GM23338 (cell line): ENCODE measurements around the gene DAB2. TPM values are rescaled to one million over a fixed set of nuclear protein-coding genes. Genes with fewer than 3 reads are reported as not detected.

ENCODE experiments used
- ATAC-seq: fragments of 200-7000 bp; cut with Tn5 transposase; 3 replicates; pipeline ENCODE4 v1.9.1; 2020
- DNase-seq: peaks from one replicate; pipeline ENCODE4 v3.0.0-alpha.2; 2015; ENCODE audit warnings: low spot score
- H2AFZ ChIP-seq: fragments of 200-600 bp; sonication (generic); 2 replicates; pipeline ENCODE4 v1.8.0; 2016; ENCODE audit warnings: antibody characterized with exemption, mild to moderate bottlenecking, moderate library complexity
- H3F3A ChIP-seq: fragments of 200-600 bp; sonication (generic); replicated peaks from 2 replicates; pipeline ENCODE4 v1.8.0; 2017; ENCODE audit warnings: antibody characterized with exemption, mixed run types, low read depth
- H3K27ac ChIP-seq: fragments of 200-600 bp; sonication (generic); 2 replicates; pipeline ENCODE4 v1.6.1; 2016; ENCODE audit warnings: low read depth
- H3K27me3 ChIP-seq: fragments of 200-600 bp; sonication (generic); 2 replicates; pipeline ENCODE4 v1.8.0; 2016; ENCODE audit warnings: mild to moderate bottlenecking, mixed run types, moderate library complexity; ENCODE audit not compliant: insufficient read depth
- H3K36me3 ChIP-seq: fragments of 200-600 bp; sonication (generic); 2 replicates; pipeline ENCODE4 v1.8.0; 2016; ENCODE audit warnings: mild to moderate bottlenecking; ENCODE audit not compliant: insufficient read depth
- H3K4me1 ChIP-seq: fragments of 200-600 bp; sonication (generic); 2 replicates; pipeline ENCODE4 v1.8.0; 2016; ENCODE audit warnings: mild to moderate bottlenecking, moderate library complexity; ENCODE audit not compliant: insufficient read depth
- H3K4me2 ChIP-seq: fragments of 200-600 bp; sonication (generic); 2 replicates; pipeline ENCODE4 v1.7.1; 2017; ENCODE audit warnings: mixed run types
- H3K4me3 ChIP-seq: fragments of 200-600 bp; sonication (generic); 2 replicates; pipeline ENCODE4 v1.6.1; 2016; ENCODE audit warnings: mixed run types
- H3K79me2 ChIP-seq: fragments of 200-600 bp; sonication (generic); replicated peaks from 2 replicates; pipeline ENCODE4 v1.8.0; 2017; ENCODE audit warnings: mild to moderate bottlenecking; ENCODE audit not compliant: insufficient read depth
- H3K9me2 ChIP-seq: fragments of 200-600 bp; sonication (generic); 2 replicates; pipeline ENCODE4 v1.8.0; 2017; ENCODE audit not compliant: insufficient read depth
- H4K20me1 ChIP-seq: fragments of 200-600 bp; sonication (generic); replicated peaks from 2 replicates; pipeline ENCODE4 v1.8.0; 2017; ENCODE audit warnings: mild to moderate bottlenecking; ENCODE audit not compliant: insufficient read depth
- H3K27ac Mint-ChIP-seq: 2 replicates; pipeline ENCODE4 v1.8.0; 2020; ENCODE audit warnings: inconsistent platforms, mild to moderate bottlenecking, moderate library complexity, mixed read lengths
- H3K27me3 Mint-ChIP-seq: 3 replicates; pipeline ENCODE4 v1.8.0; 2022; ENCODE audit warnings: low read depth, mild to moderate bottlenecking, moderate library complexity, mixed read lengths, inconsistent platforms; ENCODE audit not compliant: insufficient read depth, poor library complexity
- H3K36me3 Mint-ChIP-seq: 3 replicates; pipeline ENCODE4 v1.8.0; 2021; ENCODE audit warnings: low read depth, mild to moderate bottlenecking, inconsistent platforms, moderate library complexity, mixed read lengths
- H3K4me1 Mint-ChIP-seq: 3 replicates; pipeline ENCODE4 v1.8.0; 2020; ENCODE audit warnings: mild to moderate bottlenecking, inconsistent platforms, mixed read lengths
- H3K4me3 Mint-ChIP-seq: 3 replicates; pipeline ENCODE4 v1.8.0; 2021; ENCODE audit warnings: moderate library complexity, mild to moderate bottlenecking, inconsistent platforms, mixed read lengths
- H3K9me3 Mint-ChIP-seq: 3 replicates; pipeline ENCODE4 v1.8.0; 2020; ENCODE audit warnings: moderate library complexity, mild to moderate bottlenecking, inconsistent platforms, mixed read lengths
- CREB1 ChIP-seq: fragments of 250-450 bp; sonication (Bioruptor Pico); IDR thresholded peaks from 2 replicates; pipeline ENCODE4 v1.5.0; 2020; ENCODE audit warnings: low read depth, mild to moderate bottlenecking, moderate library complexity
- EZH2 ChIP-seq: fragments of 200-600 bp; sonication (generic); IDR thresholded peaks from one replicate; pipeline ENCODE4 v1.8.0; 2017; ENCODE audit warnings: antibody characterized with exemption, mild to moderate bottlenecking, low read depth; ENCODE audit not compliant: unreplicated experiment
- EZH2phosphoT487 ChIP-seq: fragments of 200-600 bp; sonication (generic); IDR thresholded peaks from one replicate; pipeline ENCODE4 v1.8.1; 2018; ENCODE audit warnings: antibody characterized with exemption; ENCODE audit not compliant: unreplicated experiment
- JUNB ChIP-seq: IDR thresholded peaks from one replicate; pipeline ENCODE4 v1.6.1; 2016; ENCODE audit warnings: antibody characterized with exemption; ENCODE audit not compliant: unreplicated experiment
- POLR2AphosphoS5 ChIP-seq: IDR thresholded peaks from 2 replicates; pipeline ENCODE4 v1.6.1; 2016; ENCODE audit warnings: antibody characterized with exemption, low read depth
- STAT1 ChIP-seq: IDR thresholded peaks from one replicate; pipeline ENCODE4 v1.6.1; 2016; ENCODE audit warnings: antibody characterized with exemption; ENCODE audit not compliant: unreplicated experiment
- polyA plus RNA-seq: library from polyadenylated mRNA; unstranded; fragments of >200 nt; fragmentation: Nextera tagmentation; extraction: Ambion mirVana; gene quantifications from 2 replicates; pipeline ENCODE4 v1.2.1, GENCODE V29; 2016
- total RNA-seq: library from RNA; depleted of rRNA; stranded (reverse); fragments of >200 nt; shearing (Covaris generic); gene quantifications from 2 replicates; pipeline ENCODE4 v1.2.3, GENCODE V29; 2014
- TF ChIP-seq, protein P1 (sequence below): IDR thresholded peaks from one replicate; pipeline ENCODE4 v1.6.1; 2018; ENCODE audit warnings: antibody characterized with exemption; ENCODE audit not compliant: unreplicated experiment
- TF ChIP-seq, protein P2 (sequence below), 2 experiments: fragments of 200-600 bp in 1 of 2; sonication (generic) in 1 of 2; conservative IDR thresholded peaks; 2 replicates each; pipeline versions ENCODE4 v1.5.1 to v1.6.1; 2016 to 2017; ENCODE audit warnings: antibody characterized with exemption in 2 of 2, low read depth in 2 of 2, mild to moderate bottlenecking in 2 of 2, moderate library complexity in 1 of 2
- TF ChIP-seq, protein P3 (sequence below): IDR thresholded peaks from 2 replicates; pipeline ENCODE4 v1.6.1; 2016; ENCODE audit warnings: antibody characterized with exemption
- TF ChIP-seq, protein P4 (sequence below): fragments of 250-450 bp; sonication (Bioruptor Pico); IDR thresholded peaks from 2 replicates; pipeline ENCODE4 v1.5.0; 2020; ENCODE audit warnings: mild to moderate bottlenecking, moderate library complexity

DAB2 gene
- total and polyA plus RNA-seq, 2 experiments from 2014 or later: 6.4 to 8.4 TPM

DNA sequence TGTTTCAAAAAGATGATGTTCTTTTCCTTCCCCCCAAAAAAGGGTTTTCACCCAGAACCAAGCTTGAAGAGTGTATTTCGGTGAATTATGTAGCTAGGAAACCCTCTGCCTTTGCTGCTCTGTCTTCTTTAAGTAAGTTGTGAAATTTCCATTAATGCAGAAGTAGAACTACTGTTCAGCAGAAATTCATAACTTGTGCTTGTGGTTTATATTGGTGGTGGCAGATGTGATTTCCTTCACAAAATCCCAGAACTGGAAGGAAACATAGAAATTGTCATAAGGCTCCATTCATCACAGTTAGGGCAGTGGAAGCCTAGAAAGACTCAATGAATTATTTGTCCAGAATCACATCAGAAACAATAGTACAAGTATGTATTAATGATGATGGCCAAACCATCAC lies 42.1 kb upstream of the DAB2 start:
- Mint-ChIP-seq H3K4me3 (no peak overlapping the region), H3K4me1 (no peaks in the 10 kb centered on the region), H3K36me3 (no peaks in the 10 kb centered on the region), H3K9me3 (no peaks in the 10 kb centered on the region), H3K27ac (no peak overlapping the region), H3K27me3 (peaks cover 2% of the 10 kb centered on the region)
- no peak overlapping the region for H2AFZ ChIP-seq
- DNase-seq (no peak), ATAC-seq (no peak)
- no peak overlapping the region for H3K4me2 ChIP-seq
- no peaks in the 10 kb centered on the region for H3F3A ChIP-seq
- H4K20me1 ChIP-seq: no peaks in the 10 kb centered on the region
- H3K9me2 ChIP-seq: peaks cover 9% of the 10 kb centered on the region; the same call in 1 of the 2 replicates
- H3K79me2 ChIP-seq: no peaks in the 10 kb centered on the region
- H3K4me1 ChIP-seq: no peaks in the 10 kb centered on the region
- H3K4me3 ChIP-seq: no peak overlapping the region
- TF ChIP-seq, protein P1, sequence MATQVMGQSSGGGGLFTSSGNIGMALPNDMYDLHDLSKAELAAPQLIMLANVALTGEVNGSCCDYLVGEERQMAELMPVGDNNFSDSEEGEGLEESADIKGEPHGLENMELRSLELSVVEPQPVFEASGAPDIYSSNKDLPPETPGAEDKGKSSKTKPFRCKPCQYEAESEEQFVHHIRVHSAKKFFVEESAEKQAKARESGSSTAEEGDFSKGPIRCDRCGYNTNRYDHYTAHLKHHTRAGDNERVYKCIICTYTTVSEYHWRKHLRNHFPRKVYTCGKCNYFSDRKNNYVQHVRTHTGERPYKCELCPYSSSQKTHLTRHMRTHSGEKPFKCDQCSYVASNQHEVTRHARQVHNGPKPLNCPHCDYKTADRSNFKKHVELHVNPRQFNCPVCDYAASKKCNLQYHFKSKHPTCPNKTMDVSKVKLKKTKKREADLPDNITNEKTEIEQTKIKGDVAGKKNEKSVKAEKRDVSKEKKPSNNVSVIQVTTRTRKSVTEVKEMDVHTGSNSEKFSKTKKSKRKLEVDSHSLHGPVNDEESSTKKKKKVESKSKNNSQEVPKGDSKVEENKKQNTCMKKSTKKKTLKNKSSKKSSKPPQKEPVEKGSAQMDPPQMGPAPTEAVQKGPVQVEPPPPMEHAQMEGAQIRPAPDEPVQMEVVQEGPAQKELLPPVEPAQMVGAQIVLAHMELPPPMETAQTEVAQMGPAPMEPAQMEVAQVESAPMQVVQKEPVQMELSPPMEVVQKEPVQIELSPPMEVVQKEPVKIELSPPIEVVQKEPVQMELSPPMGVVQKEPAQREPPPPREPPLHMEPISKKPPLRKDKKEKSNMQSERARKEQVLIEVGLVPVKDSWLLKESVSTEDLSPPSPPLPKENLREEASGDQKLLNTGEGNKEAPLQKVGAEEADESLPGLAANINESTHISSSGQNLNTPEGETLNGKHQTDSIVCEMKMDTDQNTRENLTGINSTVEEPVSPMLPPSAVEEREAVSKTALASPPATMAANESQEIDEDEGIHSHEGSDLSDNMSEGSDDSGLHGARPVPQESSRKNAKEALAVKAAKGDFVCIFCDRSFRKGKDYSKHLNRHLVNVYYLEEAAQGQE: no peak
- no peak for TF ChIP-seq STAT1
- TF ChIP-seq, protein P2, sequence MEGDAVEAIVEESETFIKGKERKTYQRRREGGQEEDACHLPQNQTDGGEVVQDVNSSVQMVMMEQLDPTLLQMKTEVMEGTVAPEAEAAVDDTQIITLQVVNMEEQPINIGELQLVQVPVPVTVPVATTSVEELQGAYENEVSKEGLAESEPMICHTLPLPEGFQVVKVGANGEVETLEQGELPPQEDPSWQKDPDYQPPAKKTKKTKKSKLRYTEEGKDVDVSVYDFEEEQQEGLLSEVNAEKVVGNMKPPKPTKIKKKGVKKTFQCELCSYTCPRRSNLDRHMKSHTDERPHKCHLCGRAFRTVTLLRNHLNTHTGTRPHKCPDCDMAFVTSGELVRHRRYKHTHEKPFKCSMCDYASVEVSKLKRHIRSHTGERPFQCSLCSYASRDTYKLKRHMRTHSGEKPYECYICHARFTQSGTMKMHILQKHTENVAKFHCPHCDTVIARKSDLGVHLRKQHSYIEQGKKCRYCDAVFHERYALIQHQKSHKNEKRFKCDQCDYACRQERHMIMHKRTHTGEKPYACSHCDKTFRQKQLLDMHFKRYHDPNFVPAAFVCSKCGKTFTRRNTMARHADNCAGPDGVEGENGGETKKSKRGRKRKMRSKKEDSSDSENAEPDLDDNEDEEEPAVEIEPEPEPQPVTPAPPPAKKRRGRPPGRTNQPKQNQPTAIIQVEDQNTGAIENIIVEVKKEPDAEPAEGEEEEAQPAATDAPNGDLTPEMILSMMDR (conservative IDR thresholded peaks at IDR 0.05; ENCODE audit: low read depth in 2 of 2): no peak
- no peak for TF ChIP-seq CREB1 (CRISPR knock-in tag)
- no peak for TF ChIP-seq JUNB
- no peaks in the 10 kb centered on the region for H3K36me3 ChIP-seq
- H3K27ac ChIP-seq: no peak overlapping the region
- H3K27me3 ChIP-seq: no peaks in the 10 kb centered on the region; the same call in 1 of the 2 replicates

DNA sequence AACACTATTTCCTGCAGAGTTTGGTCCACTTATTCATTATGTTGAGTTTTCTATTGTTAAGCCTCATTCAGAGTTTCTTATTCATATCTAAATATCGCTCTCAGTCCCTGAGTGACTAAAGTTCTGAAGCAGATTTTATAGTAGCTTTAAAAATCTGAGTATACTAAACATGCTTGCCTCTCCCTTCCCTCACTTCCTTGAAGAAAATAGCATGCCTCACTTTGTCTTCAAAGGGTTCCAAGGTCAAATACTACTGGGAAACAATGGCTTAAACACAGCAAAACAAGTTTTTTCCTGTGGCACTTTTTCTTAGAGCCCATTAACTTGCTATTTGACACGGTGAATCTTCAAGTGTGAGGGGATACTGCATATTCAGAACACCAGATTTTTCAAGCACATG lies 41.1 kb upstream of the DAB2 start:
- no peaks in the 10 kb centered on the region for H3K79me2 ChIP-seq
- no peak overlapping the region for H3K27ac ChIP-seq
- peaks cover 4% of the 10 kb centered on the region; the same call in 1 of the 2 replicates for H3K9me2 ChIP-seq
- H4K20me1 ChIP-seq: no peaks in the 10 kb centered on the region
- no peaks in the 10 kb centered on the region for H3K36me3 ChIP-seq
- no peaks in the 10 kb centered on the region; the same call in 1 of the 2 replicates for H3K27me3 ChIP-seq
- H3K4me3 ChIP-seq: no peak overlapping the region
- no peak overlapping the region for H3K4me2 ChIP-seq
- Mint-ChIP-seq H3K27ac (no peak overlapping the region), H3K9me3 (no peaks in the 10 kb centered on the region), H3K4me1 (no peaks in the 10 kb centered on the region), H3K4me3 (no peak overlapping the region), H3K36me3 (no peaks in the 10 kb centered on the region), H3K27me3 (peaks cover 2% of the 10 kb centered on the region)
- no peaks in the 10 kb centered on the region for H3F3A ChIP-seq
- ATAC-seq (no peak), DNase-seq (no peak)
- H2AFZ ChIP-seq: no peak overlapping the region; the same call in 1 of the 2 replicates
- H3K4me1 ChIP-seq: no peaks in the 10 kb centered on the region
- TF ChIP-seq, protein P3, sequence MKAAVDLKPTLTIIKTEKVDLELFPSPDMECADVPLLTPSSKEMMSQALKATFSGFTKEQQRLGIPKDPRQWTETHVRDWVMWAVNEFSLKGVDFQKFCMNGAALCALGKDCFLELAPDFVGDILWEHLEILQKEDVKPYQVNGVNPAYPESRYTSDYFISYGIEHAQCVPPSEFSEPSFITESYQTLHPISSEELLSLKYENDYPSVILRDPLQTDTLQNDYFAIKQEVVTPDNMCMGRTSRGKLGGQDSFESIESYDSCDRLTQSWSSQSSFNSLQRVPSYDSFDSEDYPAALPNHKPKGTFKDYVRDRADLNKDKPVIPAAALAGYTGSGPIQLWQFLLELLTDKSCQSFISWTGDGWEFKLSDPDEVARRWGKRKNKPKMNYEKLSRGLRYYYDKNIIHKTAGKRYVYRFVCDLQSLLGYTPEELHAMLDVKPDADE: no peak
- TF ChIP-seq EZH2phosphoT487: no peak
- no peak for TF ChIP-seq EZH2
- no peak for TF ChIP-seq STAT1
- TF ChIP-seq POLR2AphosphoS5: no peak
- TF ChIP-seq, protein P4, sequence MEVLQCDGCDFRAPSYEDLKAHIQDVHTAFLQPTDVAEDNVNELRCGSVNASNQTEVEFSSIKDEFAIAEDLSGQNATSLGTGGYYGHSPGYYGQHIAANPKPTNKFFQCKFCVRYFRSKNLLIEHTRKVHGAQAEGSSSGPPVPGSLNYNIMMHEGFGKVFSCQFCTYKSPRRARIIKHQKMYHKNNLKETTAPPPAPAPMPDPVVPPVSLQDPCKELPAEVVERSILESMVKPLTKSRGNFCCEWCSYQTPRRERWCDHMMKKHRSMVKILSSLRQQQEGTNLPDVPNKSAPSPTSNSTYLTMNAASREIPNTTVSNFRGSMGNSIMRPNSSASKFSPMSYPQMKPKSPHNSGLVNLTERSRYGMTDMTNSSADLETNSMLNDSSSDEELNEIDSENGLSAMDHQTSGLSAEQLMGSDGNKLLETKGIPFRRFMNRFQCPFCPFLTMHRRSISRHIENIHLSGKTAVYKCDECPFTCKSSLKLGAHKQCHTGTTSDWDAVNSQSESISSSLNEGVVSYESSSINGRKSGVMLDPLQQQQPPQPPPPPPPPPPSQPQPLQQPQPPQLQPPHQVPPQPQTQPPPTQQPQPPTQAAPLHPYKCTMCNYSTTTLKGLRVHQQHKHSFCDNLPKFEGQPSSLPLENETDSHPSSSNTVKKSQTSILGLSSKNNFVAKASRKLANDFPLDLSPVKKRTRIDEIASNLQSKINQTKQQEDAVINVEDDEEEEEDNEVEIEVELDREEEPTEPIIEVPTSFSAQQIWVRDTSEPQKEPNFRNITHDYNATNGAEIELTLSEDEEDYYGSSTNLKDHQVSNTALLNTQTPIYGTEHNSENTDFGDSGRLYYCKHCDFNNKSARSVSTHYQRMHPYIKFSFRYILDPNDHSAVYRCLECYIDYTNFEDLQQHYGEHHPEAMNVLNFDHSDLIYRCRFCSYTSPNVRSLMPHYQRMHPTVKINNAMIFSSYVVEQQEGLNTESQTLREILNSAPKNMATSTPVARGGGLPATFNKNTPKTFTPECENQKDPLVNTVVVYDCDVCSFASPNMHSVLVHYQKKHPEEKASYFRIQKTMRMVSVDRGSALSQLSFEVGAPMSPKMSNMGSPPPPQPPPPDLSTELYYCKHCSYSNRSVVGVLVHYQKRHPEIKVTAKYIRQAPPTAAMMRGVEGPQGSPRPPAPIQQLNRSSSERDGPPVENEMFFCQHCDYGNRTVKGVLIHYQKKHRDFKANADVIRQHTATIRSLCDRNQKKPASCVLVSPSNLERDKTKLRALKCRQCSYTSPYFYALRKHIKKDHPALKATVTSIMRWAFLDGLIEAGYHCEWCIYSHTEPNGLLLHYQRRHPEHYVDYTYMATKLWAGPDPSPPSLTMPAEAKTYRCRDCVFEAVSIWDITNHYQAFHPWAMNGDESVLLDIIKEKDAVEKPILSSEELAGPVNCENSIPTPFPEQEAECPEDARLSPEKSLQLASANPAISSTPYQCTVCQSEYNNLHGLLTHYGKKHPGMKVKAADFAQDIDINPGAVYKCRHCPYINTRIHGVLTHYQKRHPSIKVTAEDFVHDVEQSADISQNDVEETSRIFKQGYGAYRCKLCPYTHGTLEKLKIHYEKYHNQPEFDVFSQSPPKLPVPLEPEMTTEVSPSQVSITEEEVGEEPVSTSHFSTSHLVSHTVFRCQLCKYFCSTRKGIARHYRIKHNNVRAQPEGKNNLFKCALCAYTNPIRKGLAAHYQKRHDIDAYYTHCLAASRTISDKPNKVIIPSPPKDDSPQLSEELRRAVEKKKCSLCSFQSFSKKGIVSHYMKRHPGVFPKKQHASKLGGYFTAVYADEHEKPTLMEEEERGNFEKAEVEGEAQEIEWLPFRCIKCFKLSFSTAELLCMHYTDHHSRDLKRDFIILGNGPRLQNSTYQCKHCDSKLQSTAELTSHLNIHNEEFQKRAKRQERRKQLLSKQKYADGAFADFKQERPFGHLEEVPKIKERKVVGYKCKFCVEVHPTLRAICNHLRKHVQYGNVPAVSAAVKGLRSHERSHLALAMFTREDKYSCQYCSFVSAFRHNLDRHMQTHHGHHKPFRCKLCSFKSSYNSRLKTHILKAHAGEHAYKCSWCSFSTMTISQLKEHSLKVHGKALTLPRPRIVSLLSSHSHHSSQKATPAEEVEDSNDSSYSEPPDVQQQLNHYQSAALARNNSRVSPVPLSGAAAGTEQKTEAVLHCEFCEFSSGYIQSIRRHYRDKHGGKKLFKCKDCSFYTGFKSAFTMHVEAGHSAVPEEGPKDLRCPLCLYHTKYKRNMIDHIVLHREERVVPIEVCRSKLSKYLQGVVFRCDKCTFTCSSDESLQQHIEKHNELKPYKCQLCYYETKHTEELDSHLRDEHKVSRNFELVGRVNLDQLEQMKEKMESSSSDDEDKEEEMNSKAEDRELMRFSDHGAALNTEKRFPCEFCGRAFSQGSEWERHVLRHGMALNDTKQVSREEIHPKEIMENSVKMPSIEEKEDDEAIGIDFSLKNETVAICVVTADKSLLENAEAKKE (CRISPR knock-in tag): no peak
